ENCODE measurements around the gene ATG3. TPM values are rescaled to one million over a fixed set of nuclear protein-coding genes. Genes with fewer than 3 reads are reported as not detected.

The ATG3 gene
- total and polyA plus RNA-seq, 12 donors = 25.3 to 128 (median 68.5) TPM

- TF ChIP-seq, protein P1, sequence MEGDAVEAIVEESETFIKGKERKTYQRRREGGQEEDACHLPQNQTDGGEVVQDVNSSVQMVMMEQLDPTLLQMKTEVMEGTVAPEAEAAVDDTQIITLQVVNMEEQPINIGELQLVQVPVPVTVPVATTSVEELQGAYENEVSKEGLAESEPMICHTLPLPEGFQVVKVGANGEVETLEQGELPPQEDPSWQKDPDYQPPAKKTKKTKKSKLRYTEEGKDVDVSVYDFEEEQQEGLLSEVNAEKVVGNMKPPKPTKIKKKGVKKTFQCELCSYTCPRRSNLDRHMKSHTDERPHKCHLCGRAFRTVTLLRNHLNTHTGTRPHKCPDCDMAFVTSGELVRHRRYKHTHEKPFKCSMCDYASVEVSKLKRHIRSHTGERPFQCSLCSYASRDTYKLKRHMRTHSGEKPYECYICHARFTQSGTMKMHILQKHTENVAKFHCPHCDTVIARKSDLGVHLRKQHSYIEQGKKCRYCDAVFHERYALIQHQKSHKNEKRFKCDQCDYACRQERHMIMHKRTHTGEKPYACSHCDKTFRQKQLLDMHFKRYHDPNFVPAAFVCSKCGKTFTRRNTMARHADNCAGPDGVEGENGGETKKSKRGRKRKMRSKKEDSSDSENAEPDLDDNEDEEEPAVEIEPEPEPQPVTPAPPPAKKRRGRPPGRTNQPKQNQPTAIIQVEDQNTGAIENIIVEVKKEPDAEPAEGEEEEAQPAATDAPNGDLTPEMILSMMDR (IDR thresholded peaks at IDR 0.05) = no peak
- no peak for TF ChIP-seq POLR2A (IDR thresholded peaks at IDR 0.05)
- no peak for DNase-seq
- no peaks in the 10 kb centered on the region for H3K36me3 ChIP-seq (replicated peaks in 1 of 2)
- H3K4me1 ChIP-seq (replicated peaks in 1 of 2) = no peaks in the 10 kb centered on the region
- WGBS, 4 donors = 65 to 86% (median 82%) methylated on average over 4 of the region's 4 CpGs
- H3K9me3 ChIP-seq (replicated peaks in 1 of 3) = no peaks in the 10 kb centered on the region
- H3K27ac ChIP-seq = no peak overlapping the region
- H3K27me3 ChIP-seq = no peaks in the 10 kb centered on the region
- intact Hi-C loops (cut with DNase I) = no loop called here
- H3K4me3 ChIP-seq = no peak overlapping the region
Measured at GRCh38 chr3:112489674-112490479, 71.9 kb downstream of the ATG3 start.

DNA sequence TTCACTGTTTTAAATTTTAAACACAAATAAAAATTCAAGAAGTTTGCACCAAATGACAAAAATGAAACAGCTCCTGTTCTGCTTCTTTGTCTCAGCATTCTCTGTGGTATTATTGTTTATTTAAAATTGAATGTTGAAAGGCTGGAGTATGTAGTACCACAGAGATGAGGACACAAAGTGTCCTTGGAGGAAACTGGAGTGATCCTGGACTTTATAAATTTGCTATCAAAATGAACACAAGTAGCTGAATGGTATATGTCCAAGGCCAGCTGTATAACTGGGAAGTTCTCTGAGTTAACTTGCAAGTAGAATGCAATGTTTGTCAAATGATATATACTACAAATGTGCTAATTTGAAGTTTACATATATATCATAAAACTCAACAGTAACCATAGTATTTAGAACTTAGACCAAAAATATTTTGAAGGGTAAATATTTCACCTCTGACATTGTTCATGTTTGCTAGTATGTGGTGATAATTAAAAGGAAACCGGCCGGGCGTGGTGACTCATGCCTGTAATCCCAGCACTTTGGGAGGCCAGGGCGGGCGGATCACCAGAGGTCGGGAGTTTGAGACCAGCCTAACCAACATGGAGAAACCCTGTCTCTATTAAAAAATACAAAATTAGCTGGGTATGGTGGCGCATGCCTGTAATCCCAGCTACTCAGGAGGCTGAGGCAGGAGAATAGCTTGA lies 74.8 kb downstream of the ATG3 start:
- TF ChIP-seq POLR2A (IDR thresholded peaks at IDR 0.05) = no peak
- TF ChIP-seq, protein P1 (IDR thresholded peaks at IDR 0.05) = no peak
- Histone ChIP-seq H3K27me3 (no peaks in the 10 kb centered on the region), H3K4me3 (no peak overlapping the region), H3K9me3 (replicated peaks in 1 of 3) (no peaks in the 10 kb centered on the region), H3K27ac (no peak overlapping the region), H3K4me1 (replicated peaks in 1 of 2) (no peaks in the 10 kb centered on the region), H3K36me3 (replicated peaks in 1 of 2) (no peaks in the 10 kb centered on the region)
- DNase-seq = no peak
- 82 to 92% (median 87%) methylated on average over 7 of the region's 7 CpGs for WGBS, 4 donors
- intact Hi-C loops (cut with DNase I) = no loop called here

- 83 to 94% (median 91%) methylated on average over 4 of the region's 4 CpGs for WGBS, 4 donors
Measured at GRCh38 chr3:112484352-112484751, 77.4 kb downstream of the ATG3 start.

DNA sequence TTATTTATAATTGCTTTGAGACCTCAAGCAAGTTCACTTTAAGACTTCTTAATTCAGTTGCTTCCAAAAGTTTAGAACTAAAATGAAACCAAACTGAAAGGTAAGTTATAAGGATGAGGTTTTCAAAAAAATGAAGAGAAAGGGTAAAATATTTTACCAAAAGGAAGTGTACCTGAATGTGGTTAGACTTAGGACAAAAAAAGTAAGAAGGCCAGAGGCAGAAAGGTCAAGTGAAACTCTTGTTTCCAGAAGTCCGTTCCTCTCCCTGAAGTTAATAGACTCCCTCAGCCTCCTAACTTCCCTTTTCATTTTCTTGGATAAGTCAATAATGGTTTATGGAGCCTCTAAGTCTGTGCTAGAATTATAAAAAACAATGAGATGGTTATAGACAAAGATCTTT lies 79.1 kb downstream of the ATG3 start:
- TF ChIP-seq, protein P1 (IDR thresholded peaks at IDR 0.05) = no peak
- no peak for TF ChIP-seq POLR2A (IDR thresholded peaks at IDR 0.05)

More at GRCh38 chr3:112484352-112484751, 77.4 kb downstream of the ATG3 start:
- no peaks in the 10 kb centered on the region for H3K9me3 ChIP-seq (replicated peaks in 1 of 3)
- intact Hi-C loops (cut with DNase I) = no loop called here
- no peak overlapping the region for H3K27ac ChIP-seq
- TF ChIP-seq POLR2A (IDR thresholded peaks at IDR 0.05) = no peak
- TF ChIP-seq, protein P1 (IDR thresholded peaks at IDR 0.05) = no peak
- no peak overlapping the region for H3K4me3 ChIP-seq
- DNase-seq = no peak
- no peaks in the 10 kb centered on the region for H3K4me1 ChIP-seq (replicated peaks in 1 of 2)
- H3K27me3 ChIP-seq = no peaks in the 10 kb centered on the region
- no peaks in the 10 kb centered on the region for H3K36me3 ChIP-seq (replicated peaks in 1 of 2)

More for the DNA sequence above, 79.1 kb downstream of the ATG3 start:
- Histone ChIP-seq H3K36me3 (replicated peaks in 1 of 2) (no peaks in the 10 kb centered on the region), H3K9me3 (replicated peaks in 1 of 3) (no peaks in the 10 kb centered on the region), H3K4me1 (replicated peaks in 1 of 2) (no peaks in the 10 kb centered on the region), H3K27ac (no peak overlapping the region), H3K4me3 (no peak overlapping the region), H3K27me3 (no peaks in the 10 kb centered on the region)
- no peak for DNase-seq
- intact Hi-C loops (cut with DNase I) = no loop called here
- WGBS, 4 donors = 63 to 85% (median 66%) methylated on average over 1 of the region's 1 CpG
